GM18511 (cell line): ENCODE data around the gene GKAP1.
"Not testable (repeated sequence)": the region's sequence is repeated elsewhere in the genome, so short reads cannot be mapped to it uniquely, and the experiment has no call there.

Experiments
- ATAC-seq: cut with Tn5 transposase; IDR thresholded peaks from one replicate; pipeline ENCODE4 v1.9.1; 2021; ENCODE audit warnings: mild to moderate bottlenecking, moderate library complexity; ENCODE audit not compliant: unreplicated experiment

GKAP1 gene

DNA sequence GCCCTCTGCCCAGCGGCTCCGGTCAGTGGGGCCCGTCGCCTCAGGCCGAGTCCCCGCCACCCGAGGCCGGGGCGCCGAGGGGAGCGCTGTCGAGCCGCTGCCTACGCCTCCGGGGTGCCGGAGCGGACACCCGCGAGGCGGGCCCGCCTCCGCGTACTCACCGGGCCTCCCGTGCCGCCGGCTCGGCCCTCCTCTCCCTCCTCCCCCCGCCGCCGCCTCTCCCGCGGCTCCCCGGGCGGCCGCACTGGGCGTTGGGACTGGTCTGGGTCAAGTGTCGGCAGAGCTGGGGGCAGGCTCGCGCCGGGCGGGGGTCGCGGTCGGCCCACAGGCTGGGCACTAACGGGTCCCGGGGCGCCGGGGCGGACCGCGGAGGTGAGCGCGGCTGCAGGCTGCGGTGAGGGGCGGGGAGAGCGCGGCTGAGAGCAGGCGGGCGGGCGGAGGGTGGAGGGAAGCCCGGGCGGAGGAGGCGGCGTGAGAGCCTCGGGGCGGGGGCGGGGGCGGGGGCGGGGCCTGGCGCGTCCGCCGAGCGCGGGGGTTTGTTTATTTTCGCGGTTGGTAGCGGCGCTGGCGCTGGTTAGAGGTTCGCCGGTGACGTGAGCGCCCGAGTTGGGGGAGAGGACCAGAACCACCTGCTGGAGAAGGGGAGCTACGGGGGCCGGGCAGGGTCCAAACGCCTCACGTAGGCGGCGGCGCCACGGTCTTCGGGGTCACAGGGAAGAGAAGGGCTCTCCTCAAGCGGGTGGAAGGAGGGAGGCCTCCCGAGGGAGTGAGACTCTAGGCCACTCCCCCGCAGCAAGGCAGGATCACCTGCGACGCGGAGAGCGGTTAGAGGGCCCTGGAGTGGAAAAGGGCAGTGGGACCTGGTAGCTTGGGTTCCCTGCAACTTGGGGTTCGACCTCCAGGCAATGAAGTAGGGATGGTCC is at the start of gene GKAP1:
Gene GKAP1, minus strand, starts transcription at position 414 of the 923 bp plus-strand sequence. CDS start 11,252 bp downstream, outside the sequence.
- peak; percentile 85 for ATAC-seq

DNA sequence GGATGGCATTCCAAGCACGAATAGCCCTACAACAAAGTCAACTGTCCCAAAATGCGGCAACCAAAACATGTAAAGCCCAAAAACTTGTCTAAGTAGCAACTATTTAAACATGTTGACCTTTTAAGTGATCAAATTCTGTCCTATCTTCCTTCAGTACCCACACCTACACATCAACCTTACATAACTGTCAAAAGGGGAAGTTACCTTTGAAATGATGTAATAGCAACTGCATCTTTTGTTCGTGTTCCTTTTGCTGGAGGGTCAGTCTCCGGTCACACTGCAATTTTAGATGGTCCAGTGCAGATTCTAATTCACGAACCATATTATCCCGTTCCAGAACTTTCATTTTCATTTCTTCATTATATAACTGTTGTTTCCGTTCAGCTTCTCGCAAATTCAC is 32.3 kb upstream of the GKAP1 start:
- ATAC-seq = peak; percentile 99

DNA sequence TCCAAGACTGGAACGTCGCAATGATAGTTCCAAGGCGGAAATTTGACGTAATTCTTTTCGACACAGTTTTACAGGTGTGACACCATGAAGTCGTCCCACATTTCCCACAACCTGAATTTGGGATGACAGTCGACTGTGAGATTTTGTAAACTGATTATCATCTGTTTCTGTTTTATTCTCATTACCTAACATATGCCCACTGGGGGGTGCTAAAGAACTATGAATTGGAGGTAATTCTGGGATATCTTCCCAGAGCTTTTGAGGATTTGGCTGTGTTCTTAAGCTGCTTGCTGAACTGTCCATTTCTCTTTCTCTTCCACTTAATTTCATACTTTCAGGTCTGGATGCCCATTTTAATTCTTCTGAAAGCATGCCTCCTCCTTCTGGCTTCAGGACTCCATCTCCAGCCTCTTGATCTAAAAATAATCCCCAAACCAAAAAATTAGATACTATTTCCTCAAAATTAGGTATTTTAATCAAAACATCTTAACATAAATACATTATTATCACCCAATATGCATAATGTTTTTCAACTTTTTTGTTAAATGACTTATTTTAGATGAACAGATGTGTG is 19.6 kb upstream of the GKAP1 start:
- ATAC-seq = not testable (repeated sequence)

DNA sequence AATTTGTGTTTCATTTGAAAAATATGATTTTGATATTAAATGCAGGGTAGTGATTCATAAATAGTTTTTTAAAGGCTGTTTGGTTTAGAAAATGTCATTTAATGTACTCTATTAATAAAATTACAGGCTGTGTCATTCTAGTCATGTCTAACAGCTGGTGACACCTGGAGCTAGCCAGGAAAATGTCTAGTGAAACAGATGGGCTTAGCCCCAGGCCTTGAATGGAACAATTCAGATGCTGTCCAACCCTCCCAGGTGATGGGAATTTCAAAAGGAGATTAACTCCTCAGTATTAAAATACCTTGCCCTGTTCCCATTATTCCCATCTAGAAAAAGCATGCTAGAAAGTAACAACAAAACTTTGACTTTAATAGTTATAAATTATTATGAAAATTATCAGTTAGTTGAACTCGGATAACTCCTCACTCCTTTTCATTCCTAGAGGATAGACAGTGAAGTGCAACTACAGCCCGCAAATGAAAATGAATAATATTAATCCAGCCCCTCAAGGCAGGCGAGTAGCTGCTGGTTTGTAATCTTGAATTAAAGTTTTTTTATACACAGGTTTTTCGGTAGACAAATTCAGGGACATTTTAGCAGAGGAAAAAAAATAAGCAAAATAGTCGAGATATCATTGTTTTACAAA is 13.0 kb upstream of the GKAP1 start:
- not testable (repeated sequence) for ATAC-seq

DNA sequence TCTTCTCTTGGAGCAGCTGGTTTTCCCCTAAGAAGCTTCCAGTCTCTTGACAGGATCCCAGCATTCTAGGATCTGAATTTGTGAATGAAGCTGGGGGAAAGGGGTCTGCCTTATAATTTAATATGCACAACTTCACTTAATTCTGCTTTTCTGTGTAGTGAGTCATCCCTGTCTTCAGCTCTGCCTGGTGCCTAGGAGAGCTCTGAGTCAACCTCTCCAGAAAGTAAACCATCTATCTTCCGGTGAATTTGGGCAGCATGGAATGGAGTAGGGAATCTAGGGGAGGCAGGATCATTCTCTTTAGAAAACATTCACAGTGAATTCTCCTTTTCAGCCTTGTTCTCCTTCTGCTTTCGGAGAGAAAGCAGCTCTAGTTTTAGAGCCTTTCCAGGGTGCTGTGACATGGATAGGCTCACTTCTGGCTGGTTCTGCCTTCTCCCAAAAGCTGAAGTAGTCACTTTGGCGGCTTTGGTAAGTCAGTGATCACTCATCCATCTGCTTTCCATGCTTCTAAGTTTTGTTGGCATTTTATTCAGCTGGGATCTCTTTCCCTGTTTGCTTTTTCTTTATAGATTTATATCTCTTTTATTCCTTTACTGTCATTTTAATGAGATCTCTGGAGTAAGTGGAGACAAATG is 7.5 kb upstream of the GKAP1 start:
- not testable (repeated sequence) for ATAC-seq

DNA sequence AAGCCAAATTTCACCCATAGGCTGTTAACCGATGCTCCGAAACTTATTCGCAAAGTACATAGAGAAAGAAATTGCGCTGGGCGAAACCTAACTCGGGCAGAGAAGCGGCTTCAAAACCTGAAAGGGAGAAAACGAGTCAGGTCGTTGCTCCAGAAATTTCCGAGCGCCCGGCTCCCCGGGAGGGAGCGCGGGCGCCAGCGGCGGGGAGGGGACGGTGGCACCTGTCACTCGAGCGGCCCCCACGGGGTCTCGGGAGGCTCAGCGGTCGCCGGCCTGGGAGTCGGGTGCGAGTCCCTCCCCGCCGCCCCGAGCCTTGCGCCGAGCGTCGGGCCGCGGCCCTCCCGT is 586 bp downstream of the GKAP1 start:
- not testable (repeated sequence) for ATAC-seq

DNA sequence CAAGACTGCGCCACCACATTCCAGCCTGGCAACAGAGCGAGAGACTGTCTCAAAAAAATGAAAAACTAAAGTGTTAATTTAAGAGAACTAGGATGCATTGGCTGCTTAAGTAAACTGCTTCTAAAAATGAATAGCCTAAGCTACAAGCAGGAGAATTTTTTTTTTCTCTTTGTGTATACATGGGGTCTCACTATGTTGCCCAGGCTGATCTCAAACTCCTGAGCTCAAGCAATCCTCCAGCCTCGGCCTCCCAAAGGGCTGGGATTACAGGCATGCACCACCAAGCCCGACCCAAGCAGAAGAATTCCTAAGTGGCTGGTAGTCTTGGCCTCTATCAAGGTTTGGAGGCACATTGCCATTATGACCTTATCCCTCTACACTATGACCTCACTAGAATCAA is 2.4 kb downstream of the GKAP1 start:
- ATAC-seq = not testable (repeated sequence)

DNA sequence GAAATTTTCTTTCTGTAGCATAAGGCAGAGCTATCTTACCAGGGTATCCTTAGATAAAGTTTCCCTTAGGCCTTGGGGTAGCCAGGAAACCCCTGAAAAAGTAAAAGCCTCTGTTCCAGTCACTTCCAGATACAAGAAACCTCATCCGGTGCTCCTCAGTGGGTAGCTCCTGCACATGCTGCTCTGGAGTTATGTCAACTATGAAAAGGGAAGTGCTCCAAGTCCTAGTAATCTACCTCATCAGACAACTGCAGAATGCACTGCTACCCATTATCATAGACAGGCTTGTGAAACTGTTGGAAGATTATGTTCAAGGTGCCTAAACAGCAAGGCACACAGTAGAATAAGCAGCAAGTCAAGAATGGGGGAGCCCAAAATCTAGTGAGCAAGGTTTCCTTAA is 8.4 kb downstream of the GKAP1 start:
- ATAC-seq = not testable (repeated sequence)

DNA sequence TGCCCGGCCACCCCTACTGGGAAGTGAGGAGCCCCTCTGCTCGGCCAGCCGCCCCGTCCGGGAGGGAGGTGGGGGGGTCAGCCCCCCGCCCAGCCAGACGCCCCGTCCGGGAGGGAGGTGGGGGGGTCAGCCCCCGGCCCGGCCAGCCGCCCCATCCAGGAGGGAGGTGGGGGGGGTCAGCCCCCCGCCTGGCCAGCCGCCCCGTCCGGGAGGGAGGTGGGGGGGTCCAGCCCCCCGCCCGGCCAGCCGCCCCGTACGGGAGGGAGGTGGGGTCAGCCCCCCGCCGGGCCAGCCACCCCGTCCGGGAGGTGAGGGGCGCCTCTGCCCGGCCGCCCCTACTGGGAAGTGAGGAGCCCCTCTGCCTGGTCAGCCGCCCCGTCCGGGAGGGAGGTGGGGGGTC is 13.1 kb downstream of the GKAP1 start:
- ATAC-seq = not testable (repeated sequence)

DNA sequence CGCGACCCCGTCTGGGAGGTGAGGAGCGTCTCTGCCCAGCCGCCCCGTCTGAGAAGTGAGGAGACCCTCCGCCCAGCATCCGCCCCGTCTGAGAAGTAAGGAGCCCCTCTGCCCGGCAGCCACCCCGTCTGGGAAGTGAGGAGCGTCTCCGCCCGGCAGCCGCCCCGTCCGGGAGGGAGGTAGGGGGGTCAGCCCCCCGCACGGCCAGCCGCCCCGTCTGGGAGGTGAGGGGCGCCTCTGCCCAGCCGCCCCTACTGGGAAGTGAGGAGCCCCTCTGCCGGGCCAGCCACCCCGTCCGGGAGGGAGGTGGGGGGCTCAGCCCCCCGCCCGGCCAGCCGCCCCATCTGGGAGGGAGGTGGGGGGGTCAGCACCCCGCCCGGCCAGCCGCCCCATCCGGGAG is 13.6 kb downstream of the GKAP1 start:
- not testable (repeated sequence) for ATAC-seq

DNA sequence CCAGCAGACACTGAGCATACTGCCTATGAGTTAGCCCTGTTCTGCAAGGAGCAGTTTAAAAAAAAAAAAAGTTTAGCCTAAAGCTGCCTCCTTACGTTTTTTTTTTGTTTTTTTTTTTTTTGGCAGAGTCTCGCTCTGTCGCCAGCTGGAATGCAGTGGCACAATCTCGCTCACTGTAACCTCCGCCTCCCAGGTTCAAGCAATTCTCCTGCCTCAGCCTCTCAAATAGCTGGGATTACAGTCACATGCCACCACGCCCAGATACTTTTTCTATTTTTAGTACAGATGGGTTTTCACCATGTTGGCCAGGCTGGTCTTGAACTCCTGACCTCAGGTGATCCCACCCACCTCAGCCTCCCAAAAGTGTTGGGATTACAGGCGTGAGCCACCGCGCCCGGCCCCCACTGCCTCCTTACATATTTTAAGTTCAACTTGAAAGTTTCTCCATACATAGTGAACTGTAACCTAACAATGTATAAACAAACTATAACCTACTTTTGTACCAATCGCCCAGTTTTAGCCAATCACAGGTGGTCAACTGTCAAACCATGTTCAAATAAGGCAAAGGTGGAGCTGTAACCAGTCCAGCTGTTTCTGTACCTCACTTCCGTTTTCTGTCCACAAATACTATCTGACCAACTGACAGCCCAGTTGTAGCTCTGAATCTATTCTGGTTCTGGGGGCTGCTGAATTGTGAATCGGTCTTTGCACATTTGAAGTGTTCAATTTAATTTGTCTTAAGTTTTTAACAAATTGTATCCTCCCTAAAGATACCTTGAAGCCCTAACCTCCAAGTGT is 17.1 kb downstream of the GKAP1 start:
- ATAC-seq = no peak

DNA sequence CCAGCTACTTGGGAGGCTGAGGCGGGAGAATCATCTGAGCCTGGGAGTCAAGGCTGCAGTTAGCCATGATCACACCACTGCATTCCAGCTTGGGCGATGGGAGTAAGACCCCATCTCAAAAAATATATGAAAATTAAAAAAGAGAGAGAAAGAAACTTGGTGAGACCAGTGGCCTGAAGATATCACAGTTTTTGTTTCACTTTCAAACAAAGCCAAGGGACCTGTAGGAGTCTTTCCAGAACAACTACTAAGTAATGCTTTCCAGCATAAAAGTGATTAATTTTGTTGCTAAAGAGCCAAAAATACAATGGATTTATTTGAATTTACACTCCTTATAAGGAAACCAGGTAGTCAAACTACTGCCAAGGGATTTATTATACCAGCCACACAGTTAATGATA is 23.5 kb downstream of the GKAP1 start:
- peak; percentile 50 for ATAC-seq

DNA sequence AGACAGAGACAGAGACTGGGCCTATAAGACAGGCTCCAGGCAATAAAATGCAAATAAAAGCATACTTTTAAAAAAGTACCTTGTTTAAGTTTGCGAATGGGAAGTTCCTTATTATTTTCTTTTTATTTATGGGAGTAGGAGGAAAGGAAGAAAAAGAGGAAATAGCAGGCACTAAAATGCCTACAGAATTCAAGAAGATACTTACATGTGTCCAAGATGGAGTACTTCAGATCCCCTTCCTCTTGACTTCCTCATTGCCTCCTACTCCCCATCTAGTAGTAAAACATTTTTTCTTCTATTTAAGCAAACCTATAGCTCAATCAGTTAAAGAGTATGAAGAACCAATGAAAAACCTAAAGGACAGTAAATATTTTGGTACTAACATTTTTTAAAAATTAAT is 24.8 kb downstream of the GKAP1 start:
- no peak for ATAC-seq

DNA sequence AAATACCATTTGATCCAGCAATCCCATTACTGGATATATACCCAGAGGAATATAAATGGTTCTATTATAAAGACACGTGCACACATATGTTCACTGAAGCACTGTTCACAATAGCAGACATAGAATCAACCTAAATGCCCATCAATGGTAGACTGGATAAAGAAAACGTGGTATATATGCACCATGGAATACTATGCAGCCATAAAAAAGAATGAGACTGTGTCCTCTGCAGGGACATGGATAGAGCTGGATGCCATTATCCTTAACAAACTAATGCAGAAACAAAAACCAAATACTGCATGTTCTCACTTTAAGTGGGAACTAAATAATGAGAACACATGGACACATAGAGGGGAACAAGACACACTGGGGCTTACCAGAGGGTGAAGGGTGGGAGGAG is 39.4 kb downstream of the GKAP1 start:
- ATAC-seq = no peak

DNA sequence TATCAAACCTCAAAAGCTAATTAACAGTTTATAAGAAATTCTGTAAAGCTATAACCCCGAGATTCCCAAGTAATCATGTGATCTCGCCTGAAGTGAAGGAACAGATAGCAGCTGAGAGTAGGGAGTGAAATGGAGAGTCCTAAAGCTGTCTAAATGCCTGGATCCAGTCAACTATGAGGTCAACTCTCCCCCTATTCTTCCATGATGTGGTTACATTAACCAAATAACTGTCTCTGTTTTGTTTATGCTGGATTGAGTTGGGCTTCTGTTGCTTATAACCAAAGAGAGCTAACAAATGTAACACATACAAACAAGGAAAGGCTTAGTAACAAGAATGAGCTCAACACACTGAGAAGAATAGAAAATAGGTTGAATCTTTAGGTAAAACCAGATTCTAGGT is 41.6 kb downstream of the GKAP1 start:
- ATAC-seq = no peak

DNA sequence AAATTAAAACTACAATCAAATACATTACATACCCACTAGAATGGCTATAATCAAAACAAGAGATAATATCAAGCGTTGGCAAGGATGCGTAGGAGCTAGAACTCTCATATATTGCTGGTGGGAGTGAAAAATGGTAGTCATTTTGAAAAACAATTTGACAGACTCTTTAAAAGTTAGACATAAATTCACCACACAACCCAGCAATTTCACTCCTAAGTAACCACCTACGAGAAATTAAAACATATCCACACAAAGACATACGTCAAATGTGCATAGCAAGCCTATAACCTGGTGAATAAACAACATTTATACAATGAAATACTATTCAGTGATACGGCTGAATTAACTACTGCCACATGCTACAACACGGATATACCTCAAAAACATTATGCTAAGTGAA is 44.7 kb downstream of the GKAP1 start:
- no peak for ATAC-seq

DNA sequence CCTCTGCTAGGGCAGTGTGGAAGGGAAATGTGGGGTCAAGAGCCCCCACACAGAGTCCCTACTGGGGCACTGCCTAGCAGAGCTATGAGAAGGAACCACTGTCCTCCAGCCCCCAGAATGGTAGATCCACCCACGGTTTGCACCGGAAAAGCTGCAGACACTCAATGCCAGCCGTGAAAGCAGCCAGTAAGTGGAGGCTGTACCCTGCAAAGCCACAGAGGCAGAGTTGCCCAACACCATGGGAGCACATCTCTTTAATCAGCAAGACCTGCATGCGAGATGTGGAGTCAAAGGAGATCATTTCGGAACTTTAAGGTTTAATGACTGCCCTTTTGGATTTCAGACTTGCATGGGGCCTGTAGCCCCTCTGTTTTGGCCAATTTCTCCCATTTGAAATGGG is 52.2 kb downstream of the GKAP1 start:
- no peak for ATAC-seq

DNA sequence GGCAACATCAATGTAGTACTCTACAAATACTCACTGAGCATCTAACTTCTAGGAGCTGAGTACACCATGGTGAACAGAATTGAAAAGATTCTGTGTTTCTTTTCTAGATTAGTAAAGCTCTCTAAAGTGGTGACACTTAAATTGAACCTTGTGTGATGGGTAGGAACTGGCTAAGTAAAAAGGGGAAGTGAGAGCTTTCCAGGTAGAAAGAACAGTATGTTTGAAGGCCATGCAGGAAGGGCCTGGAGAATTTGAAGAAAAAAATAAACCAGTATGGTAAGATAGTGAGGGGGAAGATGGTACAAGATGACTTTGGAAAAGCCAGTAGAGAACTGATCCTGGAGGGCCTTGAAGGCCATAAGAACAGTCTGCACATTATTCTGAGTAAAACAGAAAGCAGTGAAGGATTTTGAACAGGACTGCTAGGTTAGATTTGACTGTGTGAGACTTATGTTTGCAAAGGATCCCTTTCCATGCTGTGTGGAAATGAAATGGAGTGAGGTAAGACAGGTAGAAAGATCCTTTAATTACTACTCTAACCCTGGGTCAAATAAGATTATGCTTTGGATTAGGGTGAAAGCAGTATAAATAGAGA is 63.1 kb downstream of the GKAP1 start:
- ATAC-seq = peak; percentile 87

DNA sequence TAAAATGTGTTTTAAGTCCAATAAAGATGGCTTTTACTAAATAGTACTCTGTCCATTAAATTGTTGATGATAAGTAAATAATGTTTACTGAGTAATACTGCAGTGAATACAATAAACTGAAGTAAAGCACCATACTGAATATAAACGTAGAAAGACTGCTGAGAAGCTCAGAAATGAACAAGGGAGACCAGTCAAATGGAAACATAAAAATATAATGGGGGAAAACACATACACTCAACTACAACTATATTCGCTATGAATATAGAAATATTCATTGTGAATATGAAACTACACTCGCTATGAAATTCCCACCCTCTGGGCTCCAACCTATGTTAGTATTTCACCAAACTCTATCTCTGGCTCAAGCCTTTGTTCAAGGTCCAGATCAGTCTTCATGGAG is 67.9 kb downstream of the GKAP1 start:
- no peak for ATAC-seq

DNA sequence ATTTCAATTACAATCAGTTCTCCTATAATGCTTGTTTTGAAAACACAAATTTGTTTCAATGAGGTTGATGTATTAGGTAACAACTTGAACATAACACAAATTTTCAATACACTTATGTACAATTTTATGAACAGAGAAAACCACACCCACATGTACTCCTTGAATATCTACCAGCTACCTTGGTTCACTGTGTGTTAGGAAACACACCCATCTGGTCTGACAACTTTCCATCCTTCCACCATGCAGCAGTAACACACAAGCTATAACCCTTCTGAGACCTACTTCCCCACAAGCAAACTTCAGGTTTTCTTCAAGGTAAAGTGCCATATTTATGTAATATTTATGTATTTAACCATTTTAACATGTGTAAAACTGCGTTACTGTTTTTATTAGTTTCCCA is 73.4 kb downstream of the GKAP1 start:
- ATAC-seq = no peak
